A549 (cell line): ENCODE measurements around the gene MED12L. TPM values are rescaled to one million over a fixed set of nuclear protein-coding genes. Genes with fewer than 3 reads are reported as not detected.

Experiments used
- ATAC-seq, 2 experiments: fragments of 200-7000 bp in 1 of 2; fragments of >200 bp in 1 of 2; cut with Nextera tagmentation in 1 of 2; cut with Tn5 transposase in 1 of 2; 3 replicates each; pipeline versions ENCODE4 v1.8.0 to v1.9.1; 2018 to 2020; ENCODE audit warnings: mild to moderate bottlenecking in 1 of 2, moderate library complexity in 1 of 2
- CTCF ChIA-PET: fragments of 300-600 bp; sonication (Branson Sonifier 250); formaldehyde crosslinking; extraction: SDS; loops from one replicate; lab custom pipeline; 2021; ENCODE audit warnings: antibody characterized with exemption, inconsistent platforms; lab: Yijun Ruan, JAX
- POLR2A ChIA-PET: fragments of 350-600 bp; formaldehyde crosslinking; extraction: SDS; loops from one replicate; lab custom pipeline; 2021; ENCODE audit warnings: antibody characterized with exemption, inconsistent platforms; lab: Yijun Ruan, JAX
- DNase-seq, 2 experiments: peaks; one replicate each; pipeline versions ENCODE4 v3.0.0 to v3.0.0-alpha.2; 2011 to 2016; ENCODE audit warnings: low read depth in 1 of 2, low spot score in 1 of 2
- FAIRE-seq: peaks from 2 replicates; lab custom pipeline; 2011; peaks lifted over from hg19 to GRCh38; lab: Jason Lieb, UNC
- H3K27ac ChIP-seq, 2 experiments: fragments of >200 bp; sonication (Bioruptor Twin); formaldehyde crosslinking; 3 replicates each; pipeline ENCODE4 v1.5.1; 2016 to 2017
- H3K4me1 ChIP-seq: fragments of >200 bp; sonication (Bioruptor Twin); formaldehyde crosslinking; 3 replicates; pipeline ENCODE4 v1.6.1; 2016
- H3K4me2 ChIP-seq: fragments of >200 bp; sonication (Bioruptor Twin); formaldehyde crosslinking; 3 replicates; pipeline ENCODE4 v1.6.1; 2016
- H3K4me3 ChIP-seq: fragments of >200 bp; sonication (Bioruptor Twin); formaldehyde crosslinking; 3 replicates; pipeline ENCODE4 v1.5.1; 2016
- H3K9me3 ChIP-seq: fragments of >200 bp; sonication (Bioruptor Twin); formaldehyde crosslinking; 3 replicates; pipeline ENCODE4 v1.6.1; 2016
- ATOH8 ChIP-seq: fragments of 250-450 bp; sonication (Bioruptor Pico); IDR thresholded peaks from 2 replicates; pipeline ENCODE4 v1.5.0; 2020; ENCODE audit warnings: low read depth, mild to moderate bottlenecking, moderate library complexity
- BCL3 ChIP-seq: fragments of >200 bp; sonication (Bioruptor Twin); formaldehyde crosslinking; IDR thresholded peaks from 3 replicates; pipeline ENCODE4 v1.6.1; 2016
- BHLHE40 ChIP-seq: IDR thresholded peaks from 2 replicates; pipeline ENCODE4 v1.6.1; 2012; ENCODE audit warnings: low read depth, low read length, inconsistent platforms
- CTCF ChIP-seq: fragments of >200 bp; sonication (Bioruptor Twin); formaldehyde crosslinking; IDR thresholded peaks from 3 replicates; pipeline ENCODE4 v1.5.1; 2016
- E2F6 ChIP-seq: IDR thresholded peaks from 2 replicates; pipeline ENCODE4 v1.6.1; 2012; ENCODE audit warnings: low read depth, borderline replicate concordance
- EHF ChIP-seq: fragments of 250-450 bp; sonication (Bioruptor Pico); IDR thresholded peaks from 2 replicates; pipeline ENCODE4 v1.5.0; 2020; ENCODE audit warnings: mild to moderate bottlenecking
- FOSB ChIP-seq: fragments of 250-450 bp; sonication (Bioruptor Pico); IDR thresholded peaks from 2 replicates; pipeline ENCODE4 v1.5.0; 2020; ENCODE audit warnings: mild to moderate bottlenecking, moderate library complexity
- FOSL2 ChIP-seq, 2 experiments: fragments of 450-650 bp in 1 of 2; fragments of >200 bp in 1 of 2; sonication (Bioruptor Twin) in 1 of 2; formaldehyde crosslinking; IDR thresholded peaks; 2 replicates each; pipeline versions ENCODE4 v1.5.0 to v1.6.1; 2016 to 2020; ENCODE audit warnings: mild to moderate bottlenecking in 1 of 2, moderate library complexity in 1 of 2
- JUN ChIP-seq, 2 experiments: fragments of >200 bp; sonication (Bioruptor Twin); formaldehyde crosslinking; IDR thresholded peaks; 2 replicates in 1 of 2; 3 replicates in 1 of 2; pipeline ENCODE4 v1.6.1; 2016 to 2017
- KDM1A ChIP-seq: fragments of 200-600 bp; sonication (generic); IDR thresholded peaks from 2 replicates; pipeline ENCODE4 v1.6.1; 2016; ENCODE audit warnings: low read depth, mild to moderate bottlenecking
- MAFK ChIP-seq: fragments of 450-650 bp; IDR thresholded peaks from 2 replicates; pipeline ENCODE4 v1.6.1; 2014; ENCODE audit not compliant: partially characterized antibody
- MAZ ChIP-seq: fragments of 150-350 bp; IDR thresholded peaks from 2 replicates; pipeline ENCODE4 v1.6.1; 2014; ENCODE audit warnings: antibody characterized with exemption, low read depth, low read length, borderline replicate concordance
- NFE2L2 ChIP-seq: fragments of 150-350 bp; conservative IDR thresholded peaks from 2 replicates; pipeline ENCODE4 v1.6.1; 2014; ENCODE audit warnings: low read length
- PBX3 ChIP-seq: IDR thresholded peaks from 2 replicates; pipeline ENCODE4 v1.6.1; 2012
- PHF8 ChIP-seq: fragments of 200-600 bp; sonication (generic); IDR thresholded peaks from 2 replicates; pipeline ENCODE4 v1.6.1; 2016; ENCODE audit warnings: low read depth, mild to moderate bottlenecking, antibody characterized with exemption, moderate library complexity, borderline replicate concordance
- POLR2A ChIP-seq: IDR thresholded peaks from 2 replicates; pipeline ENCODE4 v1.6.1; 2012; ENCODE audit warnings: mild to moderate bottlenecking, low read length
- RARB ChIP-seq: fragments of 250-450 bp; sonication (Bioruptor Pico); IDR thresholded peaks from 2 replicates; pipeline ENCODE4 v1.8.0; 2021; ENCODE audit warnings: mild to moderate bottlenecking, moderate library complexity
- TFCP2L1 ChIP-seq: fragments of 250-450 bp; sonication (Bioruptor Pico); IDR thresholded peaks from 2 replicates; pipeline ENCODE4 v1.5.0; 2021; ENCODE audit warnings: mild to moderate bottlenecking
- TP53 ChIP-seq: fragments of 250-450 bp; sonication (Bioruptor Pico); IDR thresholded peaks from 2 replicates; pipeline ENCODE4 v1.5.0; 2021; ENCODE audit warnings: mild to moderate bottlenecking, moderate library complexity
- USF2 ChIP-seq: fragments of 450-650 bp; IDR thresholded peaks from 2 replicates; pipeline ENCODE4 v1.6.1; 2014; ENCODE audit warnings: antibody characterized with exemption
- ZSCAN20 ChIP-seq: fragments of 250-450 bp; sonication (Bioruptor Pico); IDR thresholded peaks from 2 replicates; pipeline ENCODE4 v1.8.0; 2022; ENCODE audit warnings: mild to moderate bottlenecking, moderate library complexity
- WGBS: methylation state at CpG from one replicate; pipeline ENCODE4 v1.1.6; 2017; ENCODE audit errors: missing lambda C conversion rate; 5-methylcytosine and 5-hydroxymethylcytosine counted together
- polyA plus RNA-seq, 4 experiments: library from polyadenylated mRNA; depleted of rRNA in 3 of 4; stranded (reverse); fragments of >200 nt; fragmentation: RNase III in 1 of 4; extraction: RNeasy Plus Mini Kit Qiagen cat#74134 plus additional on column Dnase treatment in 1 of 4; gene quantifications; 2 replicates in 3 of 4; 3 replicates in 1 of 4; pipeline ENCODE4 v1.2.3, GENCODE V29; 2011 to 2017

Gene MED12L
- polyA plus RNA-seq, 2 of the 4 experiments (the other 2 are of a cell fraction), result 0.32 to 0.63 TPM

- CTCF ChIA-PET, result interaction anchor here (1.1 to 1.5 kb wide), 3 partner anchors 12 to 382 kb away, joined by 3 to 5 read pairs (median 4); no protein-coding TSS in a partner anchor
- no peak for ATAC-seq
- DNase-seq, result no peak
Measured at GRCh38 chr3:151456065-151456464, 370.6 kb downstream of the MED12L start.

GRCh38 chr3:151459358-151459757, 373.9 kb downstream of the MED12L start:
- Histone ChIP-seq H3K4me3 (no peak overlapping the region), H3K4me2 (no peak overlapping the region), H3K27ac (no peak overlapping the region), H3K9me3 (no peaks in the 10 kb centered on the region), H3K4me1 (peaks cover 5% of the 10 kb centered on the region; the same call in 2 of the 3 replicates)
- POLR2A ChIA-PET, result no interaction called here
- DNase-seq (no peak), FAIRE-seq (no peak), ATAC-seq (no peak)
- CTCF ChIA-PET, result interaction anchor here (1.3 to 1.9 kb wide), 3 partner anchors 9 to 28 kb away, joined by 3 to 6 read pairs (median 4); no protein-coding TSS in a partner anchor
- WGBS, result 60% methylated on average over 3 of the region's 3 CpGs
- TF ChIP-seq BHLHE40 (no peak), E2F6 (no peak), ZSCAN20 (CRISPR knock-in tag) (no peak), EHF (CRISPR knock-in tag) (no peak), POLR2A (no peak), PBX3 (no peak), PHF8 (no peak), TP53 (CRISPR knock-in tag) (no peak), TFCP2L1 (no peak)

More at GRCh38 chr3:151456065-151456464, 370.6 kb downstream of the MED12L start:
- Histone ChIP-seq H3K4me1 (peaks cover 5% of the 10 kb centered on the region; the same call in 2 of the 3 replicates), H3K4me2 (no peak overlapping the region)
- POLR2A ChIA-PET, result no interaction called here
- TF ChIP-seq BCL3 (no peak), KDM1A (no peak), CTCF (no peak), NFE2L2 (no peak), ZSCAN20 (CRISPR knock-in tag) (no peak), FOSB (no peak), PBX3 (no peak), MAFK (no peak), RARB (CRISPR knock-in tag) (no peak), ATOH8 (CRISPR knock-in tag) (no peak), MAZ (no peak), TP53 (CRISPR knock-in tag) (no peak), USF2 (no peak), JUN (IDR thresholded peaks at IDR 0.05) (no peak), FOSL2 (IDR thresholded peaks at IDR 0.05) (no peak), FOSL2 (CRISPR knock-in tag; IDR thresholded peaks at IDR 0.05) (no peak)
- TF ChIP-seq, all 56 proteins: peak for 0
- no peaks in the 10 kb centered on the region for H3K9me3 ChIP-seq
- no peak overlapping the region for H3K27ac ChIP-seq
- no peak for FAIRE-seq
- H3K4me3 ChIP-seq, result no peak overlapping the region
- WGBS, result 85% methylated on average over 3 of the region's 3 CpGs
